Right lobe of liver (tissue), 6 donors: ENCODE data around the gene CRYBG1. TPM values are rescaled to one million over a fixed set of nuclear protein-coding genes. Genes with fewer than 3 reads are reported as not detected.

Experiments used
- ATAC-seq, 4 donors: fragments of 200-7000 bp; cut with Tn5 transposase; one replicate each; pipeline ENCODE4 v1.9.1; 2020; ENCODE audit warnings: mild to moderate bottlenecking in 4 of 4, moderate library complexity in 4 of 4
- DNase-seq, 3 donors: peaks; one replicate each; pipeline ENCODE4 v3.0.0-alpha.2; 2020
- H3K27ac ChIP-seq, 3 donors: fragments of 200-600 bp; one replicate each; pipeline ENCODE4 v1.8.0; 2022
- H3K27me3 ChIP-seq, 2 donors: fragments of 200-600 bp; one replicate each; pipeline ENCODE4 v1.8.0; 2022
- H3K36me3 ChIP-seq, 4 donors: fragments of 200-600 bp; sonication (generic) in 1 of 4; one replicate each; pipeline versions ENCODE4 v1.5.1 to v1.8.0; 2017 to 2022; ENCODE audit warnings: control low read depth in 1 of 4
- H3K4me1 ChIP-seq, 4 donors: fragments of 200-600 bp; sonication (generic) in 1 of 4; one replicate each; pipeline versions ENCODE4 v1.5.1 to v1.8.0; 2017 to 2022; ENCODE audit warnings: control low read depth in 1 of 4
- H3K4me3 ChIP-seq, 3 donors: fragments of 200-600 bp; one replicate each; pipeline ENCODE4 v1.8.0; 2022
- H3K9me3 ChIP-seq, 4 donors: fragments of 200-600 bp; sonication (generic) in 1 of 4; one replicate each; pipeline versions ENCODE4 v1.5.1 to v1.8.0; 2017 to 2022; ENCODE audit warnings: control low read depth in 1 of 4
- POLR2A ChIP-seq: fragments of 450-650 bp; IDR thresholded peaks from one replicate; pipeline ENCODE4 v1.6.1; 2017; ENCODE audit warnings: antibody characterized with exemption, mild to moderate bottlenecking
- WGBS: methylation state at CpG from one replicate; pipeline ENCODE4 v1.1.6; 2018; ENCODE audit warnings: low coverage, low lambda C conversion rate; ENCODE audit not compliant: insufficient coverage; ENCODE audit errors: missing lambda C conversion rate; 5-methylcytosine and 5-hydroxymethylcytosine counted together
- intact Hi-C, 2 donors: fragments of 100-400 bp; cut with DNase I; formaldehyde crosslinking; loops; one replicate each; pipeline versions ENCODE4 v1.11.2 to v1.14.1; 2022
- long read RNA-seq: library from polyadenylated mRNA; unstranded; transcript quantifications from one replicate; pipeline ENCODE4 v2.0.0, GENCODE V29; 2019
- total RNA-seq, 6 experiments: library from RNA; depleted of rRNA in 2 of 6; stranded (reverse); fragments of >200 nt in 2 of 6; fragmentation: NEBNext Ultra II Directional in 3 of 6; extraction: Animal tissue kit (Norgen Biotek cat#: 25700) in 3 of 6; gene quantifications; one replicate each; pipeline versions ENCODE4 v1.1.0 to v1.2.4, GENCODE V29; 2016 to 2023
- TF ChIP-seq, protein P1 (sequence below), 4 donors: fragments of 200-600 bp in 3 of 4; fragments of 450-650 bp in 1 of 4; IDR thresholded peaks; one replicate each; pipeline versions ENCODE4 v1.5.1 to v1.8.0; 2016 to 2022; ENCODE audit warnings: antibody characterized with exemption in 4 of 4, mild to moderate bottlenecking in 2 of 4
- donor health status: DM: no; HTN: yes; CAD: no.
- donor health status: DM: no; HTN: no; CAD: no.
- donor health status: DM: no; HTN: no; CAD: no.
- donor health status: DM: no; HTN: yes; CAD: no.
- donor health status: DM: no; HTN: yes; CAD: no.

The CRYBG1 gene, protein sequence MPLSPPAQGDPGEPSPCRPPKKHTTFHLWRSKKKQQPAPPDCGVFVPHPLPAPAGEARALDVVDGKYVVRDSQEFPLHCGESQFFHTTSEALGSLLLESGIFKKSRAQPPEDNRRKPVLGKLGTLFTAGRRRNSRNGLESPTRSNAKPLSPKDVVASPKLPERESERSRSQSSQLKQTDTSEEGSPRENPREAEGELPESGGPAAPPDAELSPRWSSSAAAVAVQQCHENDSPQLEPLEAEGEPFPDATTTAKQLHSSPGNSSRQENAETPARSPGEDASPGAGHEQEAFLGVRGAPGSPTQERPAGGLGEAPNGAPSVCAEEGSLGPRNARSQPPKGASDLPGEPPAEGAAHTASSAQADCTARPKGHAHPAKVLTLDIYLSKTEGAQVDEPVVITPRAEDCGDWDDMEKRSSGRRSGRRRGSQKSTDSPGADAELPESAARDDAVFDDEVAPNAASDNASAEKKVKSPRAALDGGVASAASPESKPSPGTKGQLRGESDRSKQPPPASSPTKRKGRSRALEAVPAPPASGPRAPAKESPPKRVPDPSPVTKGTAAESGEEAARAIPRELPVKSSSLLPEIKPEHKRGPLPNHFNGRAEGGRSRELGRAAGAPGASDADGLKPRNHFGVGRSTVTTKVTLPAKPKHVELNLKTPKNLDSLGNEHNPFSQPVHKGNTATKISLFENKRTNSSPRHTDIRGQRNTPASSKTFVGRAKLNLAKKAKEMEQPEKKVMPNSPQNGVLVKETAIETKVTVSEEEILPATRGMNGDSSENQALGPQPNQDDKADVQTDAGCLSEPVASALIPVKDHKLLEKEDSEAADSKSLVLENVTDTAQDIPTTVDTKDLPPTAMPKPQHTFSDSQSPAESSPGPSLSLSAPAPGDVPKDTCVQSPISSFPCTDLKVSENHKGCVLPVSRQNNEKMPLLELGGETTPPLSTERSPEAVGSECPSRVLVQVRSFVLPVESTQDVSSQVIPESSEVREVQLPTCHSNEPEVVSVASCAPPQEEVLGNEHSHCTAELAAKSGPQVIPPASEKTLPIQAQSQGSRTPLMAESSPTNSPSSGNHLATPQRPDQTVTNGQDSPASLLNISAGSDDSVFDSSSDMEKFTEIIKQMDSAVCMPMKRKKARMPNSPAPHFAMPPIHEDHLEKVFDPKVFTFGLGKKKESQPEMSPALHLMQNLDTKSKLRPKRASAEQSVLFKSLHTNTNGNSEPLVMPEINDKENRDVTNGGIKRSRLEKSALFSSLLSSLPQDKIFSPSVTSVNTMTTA (N-terminal part only)
- 10 to 100 TPM in 1 of 6 experiments, 1 to 10 TPM in 5; 6.8 to 10.9 (median 7.9) TPM for total RNA-seq
- long read RNA-seq = 0 reads

DNA sequence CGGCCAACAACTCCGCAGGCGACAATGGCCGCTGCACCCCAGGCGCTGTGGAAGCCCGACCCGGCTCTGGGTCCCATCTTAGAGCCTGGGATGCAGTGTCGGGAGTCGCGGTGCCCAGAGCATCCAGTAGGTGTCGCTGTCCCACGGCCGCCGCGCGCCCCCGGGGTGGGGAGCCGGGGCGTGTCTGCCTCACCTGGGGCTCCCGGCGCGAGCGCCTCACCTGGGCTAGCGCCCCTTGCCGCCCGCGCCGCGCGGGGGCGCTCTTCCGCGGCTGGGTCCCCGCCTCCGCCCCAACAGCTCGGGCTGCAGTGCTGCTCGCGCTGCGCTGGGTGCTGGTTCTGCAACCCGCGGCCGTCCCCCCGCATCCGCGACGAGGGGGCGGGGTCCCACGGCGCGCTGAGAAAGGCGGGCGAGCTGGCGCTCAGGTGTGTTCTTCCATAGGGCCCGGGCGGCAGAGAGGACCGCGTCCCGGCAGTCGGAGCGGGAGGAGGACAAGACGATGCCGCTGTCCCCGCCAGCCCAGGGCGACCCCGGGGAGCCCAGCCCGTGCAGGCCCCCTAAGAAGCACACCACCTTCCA, at the start of gene CRYBG1:
TSS of gene CRYBG1 (plus strand) at position 308 of the 579 bp plus-strand sequence. CDS start at position 500, 192 bp downstream.
- intact Hi-C loops = no loop called here
- H3K4me1 ChIP-seq = peaks cover 0 to 11% (median 0%) of the 10 kb centered on the region in 4 donors
- no peak within 1 kb of the TSS for H3K27ac ChIP-seq
- ATAC-seq (peak; percentile 90 to 95 (median 92)), DNase-seq (peak; percentile 55 to 68 (median 58))
- H3K4me3 ChIP-seq = peak within 1 kb of the TSS; percentile 35 to 53 (median 35)
- H3K27me3 ChIP-seq = peaks cover 9 to 15% of the 10 kb centered on the region in 2 donors
- H3K36me3 ChIP-seq = no peaks in the 10 kb centered on the region
- no CpG with 5 or more reads among the region's 66 CpGs for WGBS
- TF ChIP-seq POLR2A = no peak
- TF ChIP-seq, protein P1, sequence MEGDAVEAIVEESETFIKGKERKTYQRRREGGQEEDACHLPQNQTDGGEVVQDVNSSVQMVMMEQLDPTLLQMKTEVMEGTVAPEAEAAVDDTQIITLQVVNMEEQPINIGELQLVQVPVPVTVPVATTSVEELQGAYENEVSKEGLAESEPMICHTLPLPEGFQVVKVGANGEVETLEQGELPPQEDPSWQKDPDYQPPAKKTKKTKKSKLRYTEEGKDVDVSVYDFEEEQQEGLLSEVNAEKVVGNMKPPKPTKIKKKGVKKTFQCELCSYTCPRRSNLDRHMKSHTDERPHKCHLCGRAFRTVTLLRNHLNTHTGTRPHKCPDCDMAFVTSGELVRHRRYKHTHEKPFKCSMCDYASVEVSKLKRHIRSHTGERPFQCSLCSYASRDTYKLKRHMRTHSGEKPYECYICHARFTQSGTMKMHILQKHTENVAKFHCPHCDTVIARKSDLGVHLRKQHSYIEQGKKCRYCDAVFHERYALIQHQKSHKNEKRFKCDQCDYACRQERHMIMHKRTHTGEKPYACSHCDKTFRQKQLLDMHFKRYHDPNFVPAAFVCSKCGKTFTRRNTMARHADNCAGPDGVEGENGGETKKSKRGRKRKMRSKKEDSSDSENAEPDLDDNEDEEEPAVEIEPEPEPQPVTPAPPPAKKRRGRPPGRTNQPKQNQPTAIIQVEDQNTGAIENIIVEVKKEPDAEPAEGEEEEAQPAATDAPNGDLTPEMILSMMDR (IDR thresholded peaks at IDR 0.05) = peak; percentile 61 to 90 (median 80)
- H3K9me3 ChIP-seq = no peaks in the 10 kb centered on the region

DNA sequence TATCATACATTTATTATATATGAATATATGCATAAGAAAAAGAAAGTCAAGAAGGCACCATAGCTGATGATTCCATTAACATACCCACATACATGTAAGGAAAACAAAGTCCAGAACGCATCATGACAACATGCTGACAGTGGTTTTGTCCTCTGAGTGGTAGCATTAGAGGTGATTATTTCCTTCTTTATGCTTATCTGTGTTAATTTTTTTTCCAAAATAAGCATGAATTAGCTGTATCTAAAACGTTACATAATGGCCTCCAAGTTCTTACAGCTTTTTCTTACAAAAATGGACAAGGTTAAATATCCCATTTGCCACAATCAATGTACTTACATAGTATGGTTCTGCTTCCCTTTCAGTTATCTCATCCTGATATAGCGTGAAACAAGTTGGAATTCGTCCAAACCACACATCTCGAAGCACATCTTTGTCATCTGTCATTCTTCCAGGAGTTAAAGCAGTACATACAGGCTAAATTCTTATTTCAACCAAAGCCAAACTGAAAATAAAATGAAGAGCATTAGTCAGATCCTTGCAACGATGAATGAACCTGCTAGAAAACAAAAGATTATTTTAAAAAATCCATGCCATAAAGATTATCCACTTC, 44.6 kb upstream of the CRYBG1 start:
- ATAC-seq (no peak), DNase-seq (no peak)
- TF ChIP-seq, protein P1 (IDR thresholded peaks at IDR 0.05) = no peak
- TF ChIP-seq POLR2A = no peak
- WGBS = 54% methylated on average over 6 of the region's 6 CpGs
- no peak overlapping the region for H3K27ac ChIP-seq
- H3K36me3 ChIP-seq = no peaks in the 10 kb centered on the region
- H3K4me3 ChIP-seq = no peak overlapping the region
- H3K27me3 ChIP-seq = no peaks in the 10 kb centered on the region
- no peaks in the 10 kb centered on the region for H3K9me3 ChIP-seq
- intact Hi-C loops = no loop called here
- H3K4me1 ChIP-seq = no peaks in the 10 kb centered on the region

DNA sequence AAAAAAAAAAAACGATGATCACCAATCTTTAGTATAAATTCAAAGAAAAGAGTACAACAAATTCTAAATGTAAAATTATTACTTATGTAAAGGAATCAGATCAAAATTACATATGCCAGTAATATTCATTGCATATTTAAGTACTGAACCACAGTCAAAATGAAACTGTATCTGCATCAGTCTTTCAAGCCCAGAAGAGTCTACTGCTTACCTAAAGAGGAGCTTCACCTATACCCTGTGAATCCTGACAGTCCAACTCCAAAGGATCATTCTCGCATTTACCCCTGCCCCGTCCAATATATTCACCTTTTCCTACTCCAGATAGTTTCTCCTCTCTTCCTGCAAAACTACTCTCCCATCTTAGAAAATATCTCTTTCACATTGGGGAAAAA, 44.1 kb upstream of the CRYBG1 start:
- H3K9me3 ChIP-seq = no peaks in the 10 kb centered on the region
- intact Hi-C loops = no loop called here
- no peak for DNase-seq
- H3K4me3 ChIP-seq = no peak overlapping the region
- H3K27ac ChIP-seq = no peak overlapping the region
- no peak for ATAC-seq
- TF ChIP-seq, protein P1 (IDR thresholded peaks at IDR 0.05) = no peak
- TF ChIP-seq POLR2A = no peak
- no peaks in the 10 kb centered on the region for H3K27me3 ChIP-seq
- WGBS = 77% methylated on average over 3 of the region's 3 CpGs
- H3K36me3 ChIP-seq = no peaks in the 10 kb centered on the region
- no peaks in the 10 kb centered on the region for H3K4me1 ChIP-seq
